Fibroblast of villous mesenchyme (primary cell): Measurements from ENCODE around the gene HBE1. TPM values are rescaled to one million over a fixed set of nuclear protein-coding genes. Genes with fewer than 3 reads are reported as not detected.

ENCODE experiments used
- DNase-seq: peaks from one replicate; pipeline ENCODE4 v3.0.0-alpha.2; 2010; ENCODE audit warnings: low read depth
- H3K4me3 ChIP-seq: 2 replicates; pipeline ENCODE4 v1.5.1; 2011; ENCODE audit warnings: low read depth, mild to moderate bottlenecking, low read length
- CTCF ChIP-seq: IDR thresholded peaks from 2 replicates; pipeline ENCODE4 v1.5.1; 2012; ENCODE audit warnings: low read depth, mild to moderate bottlenecking, low read length; ENCODE audit not compliant: insufficient read depth
- total RNA-seq: library from RNA; depleted of rRNA; stranded (reverse); fragments of >200 nt; gene quantifications from 2 replicates; pipeline ENCODE4 v1.2.3, GENCODE V29; 2012

Gene HBE1
- total RNA-seq, 1 donor = 1.7 TPM

GRCh38 chr11:5223146-5223545, 46.6 kb downstream of the HBE1 start:
- TF ChIP-seq CTCF = no peak
- no peak for DNase-seq
- no peak overlapping the region for H3K4me3 ChIP-seq

Other genes with a start within 250 kb of the HBE1 start
- gene OR52J3, start 223.4 kb downstream of the HBE1 start, total RNA-seq = not detected in 2 replicates
- not detected in 2 replicates for gene OR52E2, start 210.3 kb downstream of the HBE1 start, total RNA-seq
- gene OR52E1, start 200.4 kb downstream of the HBE1 start, total RNA-seq = not detected in 2 replicates
- gene OR52A5, start 131.6 kb downstream of the HBE1 start, total RNA-seq = not detected in 2 replicates
- gene OR52A1, start 115.2 kb downstream of the HBE1 start, total RNA-seq = not detected in 2 replicates
- not detected in 2 replicates for gene OR51V1, start 69.3 kb downstream of the HBE1 start, total RNA-seq
- not detected in 2 replicates for gene HBB, start 42.9 kb downstream of the HBE1 start, total RNA-seq
- 0.32 and 0.43 TPM in 2 replicates for gene HBD, start 35.5 kb downstream of the HBE1 start, total RNA-seq
- gene HBG1, start 20.1 kb downstream of the HBE1 start, total RNA-seq = not detected in 2 replicates
- gene HBG2, start 15.2 kb downstream of the HBE1 start, total RNA-seq = not detected in 2 replicates
- gene OR51B4, start 32.0 kb upstream of the HBE1 start, total RNA-seq = 0.43 TPM in 1 of 2 replicates, not detected in the other
- gene OR51B2, start 54.4 kb upstream of the HBE1 start, total RNA-seq = not detected in 2 replicates
- 0.32 and 0.43 TPM in 2 replicates for gene OR51B5, start 73.6 kb upstream of the HBE1 start, total RNA-seq
- gene OR51B6, start 81.6 kb upstream of the HBE1 start, total RNA-seq = not detected in 2 replicates
- under 0.01 TPM in 1 of 2 replicates, not detected in the other for gene OR51M1, start 113.9 kb upstream of the HBE1 start, total RNA-seq
- not detected in 2 replicates for gene OR51Q1, start 152.2 kb upstream of the HBE1 start, total RNA-seq
- gene OR51I1, start 171.6 kb upstream of the HBE1 start, total RNA-seq = under 0.01 TPM in 1 of 2 replicates, not detected in the other
- not detected in 2 replicates for gene OR51I2, start 179.4 kb upstream of the HBE1 start, total RNA-seq
- gene OR52D1, start 218.7 kb upstream of the HBE1 start, total RNA-seq = not detected in 2 replicates
- 0.43 TPM in 1 of 2 replicates, not detected in the other for gene UBQLN3, start 240.0 kb upstream of the HBE1 start, total RNA-seq
- gene UBQLNL, start 246.8 kb upstream of the HBE1 start, total RNA-seq = under 0.01 TPM in 2 replicates